Activated CD4-positive, alpha-beta T cell treated with anti-CD3 and anti-CD28 coated beads, Interleukin-10, Interleukin-2, amounts not matched to agents 100 ng/mL and 50 ng/mL, durations not matched to agents 16 hours and 8 hours (primary cell): Measurements from ENCODE around the gene CPNE2.

Experiments used
- DNase-seq: peaks from one replicate; pipeline ENCODE4 v3.0.0-alpha.2; 2020

CPNE2 gene

DNA sequence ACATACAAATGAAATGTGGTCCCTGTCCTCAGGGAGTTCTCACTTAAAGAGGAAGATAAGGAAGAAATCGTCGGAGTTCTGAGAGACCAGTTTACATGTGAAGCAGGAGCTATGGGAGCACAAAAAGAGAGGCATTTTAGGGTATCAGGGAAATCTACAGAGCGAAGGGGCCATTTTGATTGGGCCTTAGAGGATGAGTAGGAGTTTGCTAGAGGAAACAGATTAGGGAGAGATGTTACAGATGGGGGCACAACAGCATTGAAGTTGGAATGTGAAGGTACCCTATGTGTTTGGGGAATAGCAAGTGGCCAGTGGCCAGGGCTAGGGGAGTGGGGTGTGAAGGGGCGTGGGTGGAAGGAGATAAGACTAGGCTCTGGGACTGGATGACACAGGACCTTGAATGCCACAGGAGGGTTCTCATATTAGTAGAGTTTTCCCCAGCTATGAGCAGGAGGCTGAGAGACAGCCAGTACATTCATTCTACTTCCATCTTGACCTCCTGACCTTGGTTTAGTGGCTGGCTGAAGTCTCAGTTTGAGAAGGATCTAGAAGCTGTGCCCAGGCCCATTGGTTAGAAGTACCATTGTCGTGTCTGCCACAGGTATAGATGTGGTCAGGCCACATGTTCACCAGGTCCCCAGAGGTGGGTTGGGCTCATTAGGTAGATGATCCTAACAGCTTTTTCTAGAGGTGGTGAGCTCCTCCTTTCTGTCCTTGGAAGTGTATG, 34.8 kb downstream of the CPNE2 start:
- DNase-seq: no peak

DNA sequence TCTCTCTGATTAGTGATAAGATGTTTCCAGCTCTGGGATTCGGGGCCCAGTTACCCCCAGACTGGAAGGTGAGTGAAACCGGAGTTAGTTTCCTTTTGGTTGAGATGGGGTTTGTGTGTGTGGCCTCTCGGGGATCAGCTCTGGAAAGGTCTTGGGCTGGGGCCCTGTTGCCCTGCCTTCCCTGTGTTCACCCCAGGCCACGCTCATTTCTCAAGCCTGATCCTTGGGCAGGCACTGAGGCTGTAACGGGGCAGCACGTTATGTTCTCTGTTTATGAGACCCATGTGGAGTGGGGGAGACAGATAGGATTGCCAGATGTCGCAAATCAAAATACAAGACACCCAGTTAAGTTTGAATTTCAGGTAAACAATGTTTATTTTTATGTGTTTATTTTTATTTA, 35.5 kb downstream of the CPNE2 start:
- DNase-seq: no peak

DNA sequence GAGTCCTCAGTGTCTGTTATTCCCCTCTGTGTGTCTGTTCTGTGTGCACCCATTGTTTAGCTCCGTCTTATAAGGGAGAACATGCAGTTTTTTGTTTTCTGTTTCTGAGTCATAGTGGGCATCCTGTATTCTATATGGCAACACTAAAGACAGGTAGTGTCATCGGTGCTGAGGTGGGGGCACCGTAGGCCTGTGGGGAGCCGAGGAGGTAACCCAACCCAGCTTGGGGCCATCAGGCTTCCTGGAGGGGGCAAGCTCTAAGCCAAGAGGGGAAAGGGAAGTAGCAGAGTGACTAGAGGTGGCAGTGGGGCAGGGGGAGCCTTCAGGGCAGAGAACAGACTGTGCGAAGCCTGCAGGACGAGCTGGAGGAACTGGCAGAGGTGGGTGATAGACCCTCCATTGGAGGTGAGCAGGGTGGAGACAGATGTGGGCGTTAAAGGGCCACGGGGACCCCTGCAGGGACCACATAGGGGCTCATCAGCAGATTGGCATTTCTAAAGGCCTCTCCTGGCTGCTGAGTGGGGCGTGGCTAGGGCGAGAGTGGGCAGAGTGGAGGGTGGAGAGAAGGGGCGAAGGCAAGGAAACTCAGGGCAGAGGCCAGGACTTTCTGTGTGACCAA, 36.5 kb downstream of the CPNE2 start:
- DNase-seq: peak; percentile 76

DNA sequence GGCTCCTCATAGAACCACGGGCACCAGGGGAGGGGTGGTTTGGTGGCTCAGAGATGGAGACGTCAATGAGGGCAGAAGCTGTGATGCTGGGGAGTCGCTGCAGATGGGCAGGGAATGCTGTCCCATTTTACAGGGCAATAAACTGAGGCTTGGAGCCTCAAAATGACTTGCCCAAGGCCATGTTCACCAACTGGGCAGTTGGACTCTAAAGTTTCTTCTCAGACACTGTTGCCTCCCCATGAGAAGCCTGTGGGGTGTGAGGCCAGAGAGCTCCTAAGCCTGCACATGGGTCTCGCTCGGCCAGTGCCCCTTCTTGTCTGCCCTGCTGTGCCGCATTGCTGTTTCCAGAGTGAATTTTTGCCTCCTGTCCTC, 38.6 kb downstream of the CPNE2 start:
- no peak for DNase-seq

DNA sequence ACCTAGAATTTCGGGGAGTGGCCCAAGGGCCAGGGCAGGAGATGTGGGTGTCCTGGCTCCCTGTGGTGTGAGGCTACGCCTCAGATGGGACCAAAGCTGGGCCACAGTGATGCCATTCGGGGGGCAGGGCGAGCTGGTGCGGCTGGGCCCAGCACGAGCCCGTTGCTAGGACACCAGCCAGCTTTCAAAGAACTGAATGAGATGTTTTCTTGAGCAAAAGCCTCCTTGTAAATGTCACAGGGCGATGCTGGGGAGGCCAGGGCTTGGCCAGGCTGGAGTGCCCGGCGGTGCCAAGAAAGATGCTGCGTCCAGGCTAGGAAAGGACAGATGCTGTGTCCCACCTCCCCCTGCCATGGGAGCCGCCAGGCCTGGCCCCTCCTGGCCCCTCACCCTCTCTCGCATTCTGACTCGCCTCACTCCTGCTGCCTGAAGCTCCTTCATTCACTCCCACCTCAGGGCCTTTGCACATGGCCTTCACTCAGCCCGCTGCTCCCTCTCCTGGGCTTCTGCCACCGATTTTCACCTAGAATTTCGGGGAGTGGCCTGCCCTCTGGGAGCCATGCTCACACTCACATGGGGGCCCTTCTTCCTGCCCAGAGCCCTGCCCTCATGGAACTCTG, 39.1 kb downstream of the CPNE2 start:
- no peak for DNase-seq

DNA sequence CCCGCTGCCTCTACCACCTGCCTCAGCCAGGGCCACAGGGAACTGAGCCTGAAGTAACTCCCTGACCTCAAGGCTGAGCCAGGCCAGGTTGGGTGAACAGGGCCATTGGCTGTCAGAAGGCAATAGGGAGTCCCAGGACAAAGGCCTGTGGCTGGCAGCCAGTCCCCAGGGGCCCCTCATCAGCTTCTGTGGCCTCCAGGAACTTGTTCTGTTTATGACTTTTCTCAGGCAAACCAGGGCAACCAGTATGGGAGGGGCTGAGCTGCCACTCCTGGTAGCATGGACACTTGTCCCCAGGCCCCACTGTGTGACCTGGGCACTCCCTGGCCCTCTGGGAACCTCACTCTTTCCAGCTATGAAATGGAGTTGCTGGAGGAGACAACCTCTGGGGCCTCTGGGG, 40.1 kb downstream of the CPNE2 start:
- no peak for DNase-seq

DNA sequence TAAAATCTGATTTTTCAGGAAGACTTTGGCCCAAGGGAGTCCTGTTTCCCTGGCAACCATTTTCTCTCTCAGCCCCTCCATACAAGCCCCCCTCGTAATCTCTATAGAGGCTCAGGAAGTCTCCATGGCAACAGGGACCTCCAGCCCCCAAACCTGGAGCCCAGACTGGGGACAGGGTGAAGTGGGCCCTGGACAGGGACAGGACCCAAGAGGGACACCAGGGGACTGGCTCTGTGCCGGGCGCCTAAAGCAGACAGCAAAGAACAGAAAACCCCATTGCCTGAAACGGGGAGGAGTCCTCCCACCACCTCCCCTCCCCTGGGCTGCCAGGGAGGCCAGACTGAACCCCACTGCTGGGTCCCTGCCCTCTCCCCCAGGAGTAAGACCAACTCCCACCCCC, 40.6 kb downstream of the CPNE2 start:
- no peak for DNase-seq

DNA sequence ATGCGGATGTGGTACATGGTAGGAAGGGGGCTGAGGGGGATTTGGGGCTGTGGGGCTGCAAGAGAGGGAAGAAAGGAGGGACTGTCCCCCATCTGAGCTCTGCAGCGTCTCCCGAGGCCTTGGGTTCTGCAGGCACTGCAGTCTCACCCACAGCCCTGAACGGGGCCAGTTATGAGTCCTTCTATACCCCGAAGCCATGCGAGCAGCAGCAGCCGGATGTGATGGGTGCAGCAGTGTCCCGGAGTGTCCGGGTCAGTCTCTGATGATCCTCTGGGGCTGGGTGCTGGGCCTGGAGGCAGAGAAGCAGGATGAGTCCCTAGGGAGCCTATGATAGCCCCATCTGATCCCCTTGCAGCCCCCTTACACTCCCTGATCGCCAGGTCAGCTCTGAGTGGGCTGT, 41.5 kb downstream of the CPNE2 start:
- no peak for DNase-seq

DNA sequence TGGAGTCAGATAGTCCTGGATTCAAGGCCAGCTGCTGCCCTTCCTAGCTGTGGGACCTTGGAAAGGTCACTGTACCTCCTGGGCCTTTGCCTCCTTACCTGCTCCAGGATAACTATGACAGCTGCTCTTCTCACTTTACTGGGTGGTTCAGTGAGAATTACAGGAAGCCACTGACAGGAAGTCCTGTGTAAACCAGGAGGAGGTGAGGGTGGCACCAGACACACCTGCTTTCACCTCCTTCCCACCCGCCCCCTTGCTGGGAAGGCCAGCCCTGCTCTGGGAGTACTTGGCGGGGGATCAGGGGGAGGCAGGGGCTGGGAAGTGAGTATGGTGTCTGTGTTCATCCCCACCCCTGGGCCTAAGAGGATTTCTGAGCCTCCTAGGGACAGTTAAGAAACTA, 42.6 kb downstream of the CPNE2 start:
- DNase-seq: peak; percentile 44

DNA sequence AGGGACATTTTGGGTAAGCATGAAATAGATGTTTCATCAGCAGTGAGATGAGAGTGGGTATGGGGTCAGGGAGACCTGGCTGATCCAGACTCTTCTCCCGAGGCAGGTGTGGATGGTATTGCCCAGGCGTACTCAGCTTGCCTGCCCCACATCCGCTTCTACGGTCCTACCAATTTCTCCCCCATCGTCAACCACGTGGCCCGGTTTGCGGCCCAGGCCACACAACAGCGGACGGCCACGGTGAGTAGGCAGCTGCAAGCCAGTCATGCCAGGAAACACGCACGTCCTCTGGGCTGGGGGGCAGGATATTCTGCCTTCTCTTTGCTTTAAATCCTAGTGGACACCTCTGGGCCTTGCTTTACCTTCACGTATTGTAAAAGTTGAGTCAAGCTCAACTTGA, 44.7 kb downstream of the CPNE2 start:
- DNase-seq: no peak

DNA sequence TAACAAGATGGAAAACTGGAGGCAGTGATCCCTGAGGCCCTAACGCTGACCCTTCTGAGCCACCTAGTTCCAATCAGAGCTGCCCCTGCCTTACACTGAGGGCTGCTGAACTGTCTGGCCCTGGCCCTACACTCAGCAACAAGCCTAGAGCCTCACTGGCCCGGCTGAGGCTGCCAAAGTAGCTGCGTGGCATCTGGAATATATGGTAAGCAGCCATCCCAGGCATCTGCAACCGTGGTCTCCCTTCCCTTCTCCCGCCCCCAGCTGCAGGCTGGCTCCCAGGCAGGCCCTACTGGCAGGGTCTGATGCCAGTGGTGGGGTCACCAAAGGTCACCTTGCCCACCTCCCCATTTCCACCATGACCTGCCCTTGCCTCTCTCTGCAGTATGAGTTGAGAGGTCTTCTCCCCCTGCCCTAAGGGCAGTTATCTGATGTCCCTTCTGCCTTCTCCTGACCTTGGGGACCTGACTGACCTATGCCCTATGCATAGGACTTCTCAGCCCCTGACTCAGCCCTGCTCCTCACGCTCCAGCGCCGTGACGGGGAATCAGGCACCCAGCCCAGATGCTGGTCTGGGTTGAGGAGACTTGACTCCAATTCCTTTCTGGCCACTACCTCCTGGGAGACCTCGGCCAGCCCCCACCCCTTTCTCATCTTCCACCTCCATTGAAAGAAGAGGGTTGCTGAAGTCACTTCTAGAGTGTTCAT, 45.3 kb downstream of the CPNE2 start:
- DNase-seq: no peak

DNA sequence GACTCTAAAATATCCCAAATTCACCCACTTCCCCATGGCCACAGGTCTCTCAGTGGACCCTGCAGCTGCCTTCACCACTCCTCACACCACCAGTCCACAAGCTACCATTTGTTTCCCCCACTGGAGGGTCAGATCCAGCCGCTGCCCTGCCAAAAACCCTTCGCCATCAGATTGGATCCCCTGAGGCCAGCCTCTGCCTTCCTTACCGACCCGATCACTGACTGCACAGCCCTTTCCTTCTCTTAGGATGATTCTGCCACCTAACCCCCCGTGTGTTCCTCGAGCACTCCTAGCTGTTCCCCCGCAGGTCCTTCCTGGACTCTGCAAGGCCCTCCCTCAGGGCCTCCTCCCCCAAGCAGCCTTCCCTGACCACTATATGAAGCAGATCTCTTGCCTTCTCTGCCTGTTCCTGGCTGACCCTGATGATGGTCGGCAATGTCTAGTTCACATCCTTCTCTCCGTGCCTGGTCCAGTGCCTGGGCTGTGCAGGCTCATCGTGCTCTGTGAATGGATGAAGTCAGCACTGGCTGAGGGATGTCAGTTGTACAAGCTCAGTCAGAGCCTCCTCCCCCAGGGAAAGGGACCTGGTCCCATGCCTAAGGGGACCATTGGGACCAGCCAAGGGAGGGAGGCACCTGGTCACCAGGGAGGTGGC, 46.0 kb downstream of the CPNE2 start:
- DNase-seq: no peak

DNA sequence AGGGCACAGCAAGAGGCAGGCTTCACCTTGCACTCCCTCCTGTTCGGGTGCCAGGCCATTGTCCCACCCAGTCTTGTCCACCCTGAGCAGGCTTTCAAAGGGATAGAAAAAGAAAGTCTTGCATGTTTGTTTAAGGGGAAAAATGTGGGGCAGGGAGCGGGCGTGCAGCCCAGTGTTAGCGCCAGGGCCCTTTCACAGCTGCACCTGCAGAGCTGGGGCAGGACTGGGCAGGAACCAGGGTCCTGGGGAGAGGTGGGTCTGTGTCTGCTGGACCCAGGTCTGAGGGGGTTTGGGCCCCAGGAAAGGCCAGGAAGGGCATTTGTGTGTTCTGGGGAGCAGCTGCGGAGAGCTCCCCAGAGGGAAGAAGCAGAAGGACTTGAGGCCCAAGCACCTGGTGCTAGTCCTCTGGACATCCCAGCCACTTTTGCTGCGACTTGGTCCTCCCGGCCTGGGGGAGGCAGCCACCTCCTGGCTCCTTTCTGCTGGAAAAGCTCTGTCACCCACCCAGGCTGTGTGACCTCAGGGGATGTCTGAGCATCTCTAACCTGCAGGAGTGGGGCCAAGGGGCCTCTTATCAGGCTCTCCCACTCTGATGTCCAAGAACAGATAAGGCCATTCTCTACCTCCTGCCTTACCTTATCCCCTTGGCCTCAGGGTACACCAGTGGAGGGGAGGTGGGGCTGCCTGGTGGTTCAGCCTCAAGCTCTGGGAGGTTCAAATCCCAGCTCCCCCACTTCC, 48.7 kb downstream of the CPNE2 start:
- DNase-seq: no peak

DNA sequence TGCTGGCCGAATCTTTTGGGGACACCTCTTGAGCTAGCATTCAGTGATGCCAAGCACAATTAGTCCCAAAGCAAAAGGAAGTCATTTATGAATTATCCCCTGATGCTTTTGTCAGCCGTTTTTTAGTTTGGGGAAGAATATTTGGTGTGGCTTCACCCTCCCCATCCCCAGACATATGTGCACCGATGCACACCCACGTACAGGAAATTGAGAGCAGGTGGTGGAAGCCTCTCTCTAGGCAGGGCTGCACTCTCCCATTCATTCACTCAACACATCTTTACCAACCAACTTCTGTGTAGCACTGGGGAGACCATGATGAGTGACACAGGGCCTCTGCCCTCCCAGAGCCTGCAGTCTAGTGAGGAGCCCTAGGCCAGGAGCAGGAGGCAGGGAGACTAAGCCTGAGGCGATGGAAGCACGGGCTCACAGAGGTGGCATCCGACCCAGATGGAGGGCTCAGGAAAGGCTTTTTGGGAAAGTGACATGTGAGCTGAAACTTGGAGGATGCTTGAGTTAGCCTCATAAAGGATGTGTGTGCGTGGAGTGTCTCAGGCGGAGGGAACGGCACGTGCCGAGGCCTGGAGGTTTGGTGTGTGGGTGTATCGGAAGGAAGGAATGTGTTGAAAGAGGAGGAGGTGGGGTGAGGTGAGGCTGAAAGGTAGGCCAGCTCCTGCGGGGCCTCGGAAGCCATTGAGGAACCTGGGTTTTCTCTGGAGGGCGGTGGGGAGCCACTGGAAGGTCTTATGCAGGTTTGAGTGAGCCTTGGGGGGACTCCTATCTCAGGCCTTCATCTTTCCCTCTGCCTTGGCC, 49.6 kb downstream of the CPNE2 start:
- DNase-seq: no peak

DNA sequence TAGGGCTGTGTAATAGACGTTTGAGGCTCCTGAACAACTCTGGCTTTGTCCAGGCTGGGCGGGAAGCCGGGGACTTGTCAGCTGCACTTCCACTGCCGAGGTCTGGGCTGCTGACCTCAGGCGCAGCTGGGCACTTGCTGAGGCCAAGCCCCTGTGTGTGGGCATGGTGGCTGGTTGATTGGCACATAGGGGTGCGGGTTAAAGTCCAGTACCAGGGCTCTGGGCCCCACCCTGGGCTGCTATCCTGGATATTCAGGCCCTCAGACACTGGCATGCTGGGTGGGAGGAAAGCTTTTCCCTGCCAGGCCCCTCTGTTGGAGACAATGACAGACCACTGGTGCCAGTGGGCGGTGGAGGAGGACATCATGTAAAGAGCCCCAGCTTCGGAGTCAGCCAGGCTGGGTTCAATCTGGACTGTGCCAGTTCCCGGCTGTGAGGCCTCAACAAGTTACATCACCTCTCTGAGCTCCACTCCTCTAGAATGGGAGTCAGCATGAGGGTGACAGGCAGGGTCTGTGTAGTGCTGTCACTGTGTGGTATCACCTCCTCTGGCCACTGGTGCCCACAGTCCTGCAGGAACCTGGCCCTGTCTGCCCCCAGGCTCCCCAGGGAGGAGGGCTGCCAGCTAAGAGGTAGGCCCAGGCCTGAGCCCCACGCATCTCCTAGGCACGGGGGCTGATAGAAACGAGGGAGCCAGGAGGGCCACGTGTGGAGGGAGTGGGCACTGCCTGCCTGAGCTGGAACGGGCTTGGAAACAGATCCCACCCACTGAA, 51.0 kb downstream of the CPNE2 start:
- DNase-seq: no peak

DNA sequence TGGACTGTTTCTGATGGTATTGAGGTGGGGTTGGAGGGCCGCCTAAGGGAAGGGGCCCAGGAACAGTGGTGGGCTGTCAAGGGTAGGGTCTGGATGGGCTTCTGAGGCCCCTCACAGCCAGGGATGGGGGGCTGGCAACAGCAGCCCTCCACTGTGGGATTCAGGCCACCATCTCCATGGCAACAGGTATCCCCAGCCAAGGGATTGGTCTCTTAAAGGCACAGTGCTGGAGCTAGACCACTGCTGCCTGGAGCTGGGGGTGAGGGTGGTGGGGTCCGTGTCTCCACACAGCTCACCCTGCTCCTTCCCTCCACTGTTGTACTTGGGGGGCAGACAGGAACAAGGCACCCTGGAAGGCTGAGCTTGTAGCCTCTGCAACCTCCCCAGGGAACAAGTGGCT, 51.6 kb downstream of the CPNE2 start:
- DNase-seq: no peak

DNA sequence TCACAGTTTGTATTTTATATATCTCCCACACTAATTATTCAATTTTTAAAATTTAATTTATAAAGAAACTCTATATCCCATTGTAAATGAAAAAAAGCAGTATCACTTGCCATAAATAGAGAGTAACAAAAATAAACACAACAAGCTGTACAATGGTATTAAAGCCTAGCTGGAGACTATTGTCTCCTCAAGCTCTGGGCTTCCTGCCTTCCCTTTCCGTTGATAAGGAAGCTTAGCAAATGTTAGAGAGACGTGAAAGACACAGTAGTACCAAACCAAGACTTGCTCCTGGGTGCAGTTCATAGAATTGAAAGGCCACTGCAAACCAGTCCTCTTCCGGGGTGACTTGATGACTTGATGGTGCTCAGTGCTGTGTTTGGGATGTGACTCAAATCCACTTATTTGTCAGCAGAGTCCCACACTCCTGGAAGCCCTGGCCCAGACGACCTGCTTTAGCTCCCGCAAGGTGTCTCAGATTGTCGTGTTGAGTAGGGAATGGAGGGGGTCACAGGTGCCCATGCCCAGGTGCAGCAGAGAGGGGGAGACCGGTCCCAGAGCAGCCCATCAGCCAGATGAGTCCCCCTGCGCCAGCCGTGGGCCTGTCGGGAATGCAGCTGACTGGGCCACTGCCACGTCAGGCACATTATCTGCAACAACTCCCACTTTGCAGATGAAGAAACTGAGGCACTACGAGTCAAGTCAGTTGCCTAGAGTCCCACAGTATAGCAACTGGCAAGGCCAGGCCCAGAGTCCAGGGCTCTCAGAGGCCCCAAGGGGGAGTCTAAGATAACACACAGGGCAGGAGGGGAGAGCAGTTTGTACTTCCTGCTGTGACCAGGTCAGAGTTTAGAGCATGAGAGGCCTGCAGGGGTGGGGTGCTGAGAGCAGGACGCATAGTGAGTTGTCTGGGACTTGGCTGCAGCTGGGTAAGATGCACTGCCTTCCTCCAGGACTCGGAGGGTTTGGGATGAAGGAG, 53.0 kb downstream of the CPNE2 start:
- DNase-seq: no peak

DNA sequence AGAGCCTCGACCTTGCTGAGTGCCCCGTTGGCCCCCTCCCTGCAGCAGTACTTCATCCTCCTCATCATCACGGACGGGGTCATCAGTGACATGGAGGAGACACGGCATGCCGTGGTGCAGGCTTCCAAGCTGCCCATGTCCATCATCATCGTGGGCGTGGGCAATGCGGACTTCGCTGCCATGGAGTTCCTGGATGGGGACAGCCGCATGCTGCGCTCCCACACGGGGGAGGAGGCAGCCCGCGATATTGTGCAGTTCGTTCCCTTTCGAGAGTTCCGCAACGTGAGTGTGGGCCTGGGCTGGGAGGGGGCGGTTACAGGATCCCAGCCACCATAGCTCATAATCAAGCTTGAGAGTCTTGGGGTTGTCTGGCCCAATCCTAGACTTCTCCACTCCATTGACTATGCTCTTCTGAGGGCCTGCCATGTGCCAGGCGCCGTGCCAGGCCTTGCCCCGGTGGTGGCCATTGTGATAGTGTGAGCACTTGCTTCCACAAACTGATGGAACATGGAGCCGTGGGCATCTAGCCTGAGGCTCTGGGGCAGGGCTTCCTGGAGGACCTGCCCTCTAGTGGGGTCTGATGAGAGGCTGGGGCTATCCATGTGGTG, 53.8 kb downstream of the CPNE2 start:
- DNase-seq: no peak

DNA sequence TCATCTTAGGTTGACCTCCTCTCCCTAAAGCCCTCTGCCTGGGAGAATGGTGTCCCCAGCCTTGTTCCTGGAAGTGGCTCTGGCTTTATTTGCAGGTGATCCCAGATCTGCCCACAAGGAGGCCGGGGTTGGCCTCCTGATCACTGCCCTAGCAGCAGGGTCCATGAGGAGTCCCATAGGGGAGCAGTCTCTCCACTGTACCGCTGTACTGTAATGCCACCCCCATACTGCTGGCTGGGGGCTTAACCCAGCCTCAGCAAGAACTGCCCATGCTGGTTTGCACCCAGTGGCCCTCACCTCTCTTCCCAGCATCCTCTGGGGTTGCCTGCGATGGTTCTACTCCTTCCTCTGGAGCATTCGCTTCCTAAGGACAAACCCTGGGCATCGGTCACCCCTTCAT, 54.4 kb downstream of the CPNE2 start:
- DNase-seq: no peak
